GM12874 (cell line): ENCODE measurements around the gene SNX22.

ENCODE experiments used
- TF ChIP-seq, protein P1 (sequence below): IDR thresholded peaks from 2 replicates; pipeline ENCODE4 v1.5.1; 2011; ENCODE audit warnings: low read depth, mild to moderate bottlenecking, control low read depth, low read length, moderate library complexity; ENCODE audit not compliant: insufficient read depth

Gene SNX22

DNA sequence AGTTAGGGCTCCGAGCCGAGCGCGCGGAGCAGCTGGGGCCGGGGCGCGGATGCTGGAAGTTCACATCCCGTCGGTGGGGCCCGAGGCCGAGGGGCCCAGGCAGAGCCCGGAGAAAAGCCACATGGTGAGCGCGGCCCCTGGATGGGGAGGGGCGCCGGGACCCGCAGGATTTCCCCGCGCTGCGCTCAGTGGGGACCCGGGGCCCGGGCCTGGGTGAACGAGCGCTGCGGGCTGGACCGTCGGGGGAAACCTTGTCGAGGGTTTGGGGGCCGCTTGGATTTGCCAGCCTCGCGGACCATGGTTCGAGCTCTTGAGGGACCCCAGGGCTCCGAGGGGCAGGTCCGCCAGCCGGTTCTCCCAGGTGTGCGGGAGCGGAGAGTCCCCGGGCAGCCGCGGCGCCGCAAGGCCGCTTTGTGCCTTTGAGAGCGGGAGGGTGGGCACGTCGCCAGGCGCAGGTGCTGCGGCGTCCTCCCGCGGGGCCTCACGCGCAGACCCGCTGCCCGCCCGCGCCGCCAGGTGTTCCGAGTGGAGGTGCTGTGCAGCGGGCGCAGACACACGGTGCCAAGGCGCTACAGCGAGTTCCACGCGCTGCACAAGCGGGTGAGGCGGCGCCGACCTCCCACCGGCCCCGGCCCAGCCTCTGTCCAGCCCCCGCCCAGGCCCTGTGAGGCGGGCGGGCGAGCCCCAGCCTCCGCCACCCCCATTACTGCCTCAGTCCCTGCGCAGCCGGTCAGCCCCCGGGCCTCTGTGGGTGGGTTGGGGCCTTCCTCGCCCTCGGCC lies at the start of gene SNX22:
Gene SNX22 (plus strand): TSS at position 5 of the 780 bp plus-strand sequence. CDS start 45 bp downstream, at position 50.
- TF ChIP-seq, protein P1, sequence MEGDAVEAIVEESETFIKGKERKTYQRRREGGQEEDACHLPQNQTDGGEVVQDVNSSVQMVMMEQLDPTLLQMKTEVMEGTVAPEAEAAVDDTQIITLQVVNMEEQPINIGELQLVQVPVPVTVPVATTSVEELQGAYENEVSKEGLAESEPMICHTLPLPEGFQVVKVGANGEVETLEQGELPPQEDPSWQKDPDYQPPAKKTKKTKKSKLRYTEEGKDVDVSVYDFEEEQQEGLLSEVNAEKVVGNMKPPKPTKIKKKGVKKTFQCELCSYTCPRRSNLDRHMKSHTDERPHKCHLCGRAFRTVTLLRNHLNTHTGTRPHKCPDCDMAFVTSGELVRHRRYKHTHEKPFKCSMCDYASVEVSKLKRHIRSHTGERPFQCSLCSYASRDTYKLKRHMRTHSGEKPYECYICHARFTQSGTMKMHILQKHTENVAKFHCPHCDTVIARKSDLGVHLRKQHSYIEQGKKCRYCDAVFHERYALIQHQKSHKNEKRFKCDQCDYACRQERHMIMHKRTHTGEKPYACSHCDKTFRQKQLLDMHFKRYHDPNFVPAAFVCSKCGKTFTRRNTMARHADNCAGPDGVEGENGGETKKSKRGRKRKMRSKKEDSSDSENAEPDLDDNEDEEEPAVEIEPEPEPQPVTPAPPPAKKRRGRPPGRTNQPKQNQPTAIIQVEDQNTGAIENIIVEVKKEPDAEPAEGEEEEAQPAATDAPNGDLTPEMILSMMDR: no peak

DNA sequence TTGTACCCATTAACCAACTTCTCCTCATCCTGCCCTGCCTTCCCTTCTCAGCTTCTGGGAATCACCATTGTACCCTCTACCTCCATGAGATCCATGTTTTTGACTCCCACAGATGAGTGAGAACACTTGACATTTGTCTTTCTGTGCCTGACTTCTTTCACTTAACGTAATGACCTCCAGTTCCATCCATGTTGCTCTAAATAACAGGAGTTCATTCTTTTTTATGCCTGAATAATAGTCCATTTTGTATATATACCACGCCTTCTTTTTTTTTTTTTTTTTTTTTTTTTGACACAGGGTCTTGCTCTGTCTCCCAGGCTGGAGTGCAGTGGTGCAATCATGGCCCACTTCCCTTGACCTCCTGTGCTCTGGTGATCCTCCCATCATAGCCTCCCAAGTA lies 49.0 kb upstream of the SNX22 start:
- TF ChIP-seq, protein P1: no peak

DNA sequence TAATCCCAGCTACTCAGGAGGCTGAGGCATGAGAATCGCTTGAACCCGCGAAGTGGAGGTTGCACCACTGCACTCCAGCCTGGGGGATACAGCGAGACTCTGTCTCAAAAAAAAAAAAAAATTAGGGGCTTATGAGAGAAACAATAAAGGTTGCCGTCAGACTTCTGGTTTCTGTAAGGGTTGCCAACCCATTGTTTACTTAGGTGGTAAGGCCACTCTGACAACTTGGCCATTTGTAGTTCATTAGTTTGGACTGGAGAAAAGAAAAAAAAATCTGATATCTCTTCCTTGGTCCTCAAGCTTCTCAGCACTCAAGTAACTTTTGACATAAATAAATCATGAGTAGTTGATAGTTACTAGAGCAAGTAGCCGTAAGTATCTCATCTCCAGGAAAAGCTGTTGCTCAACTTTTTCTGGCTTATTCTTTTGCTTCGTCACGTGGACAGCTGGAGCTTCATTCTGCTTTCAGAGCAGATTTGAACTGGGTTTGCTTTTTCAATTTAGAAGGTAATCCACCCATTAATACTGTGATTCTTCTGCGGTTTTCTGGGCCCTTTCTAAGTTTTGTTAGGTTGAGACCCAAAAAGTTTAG lies 46.3 kb upstream of the SNX22 start:
- TF ChIP-seq, protein P1: no peak

DNA sequence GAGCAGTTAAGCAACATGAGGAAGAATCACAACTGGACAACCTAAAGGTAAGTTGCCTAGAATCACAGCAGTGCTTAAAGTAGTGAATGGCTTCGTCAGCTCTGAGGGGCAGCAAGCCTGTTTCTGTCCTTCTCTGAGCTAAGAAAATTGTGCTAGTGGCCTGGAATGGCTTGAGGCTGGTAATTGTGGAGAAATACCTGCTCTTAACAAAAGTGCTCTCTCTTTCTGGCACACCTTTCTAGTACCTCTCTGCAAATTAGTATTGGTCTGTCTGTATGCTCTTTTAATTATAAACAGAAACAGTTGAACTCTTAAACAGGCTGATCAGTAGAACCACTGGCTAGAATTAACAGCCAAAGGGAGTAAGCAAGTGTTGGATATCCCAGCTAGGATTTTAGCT lies 44.2 kb upstream of the SNX22 start:
- TF ChIP-seq, protein P1: no peak

DNA sequence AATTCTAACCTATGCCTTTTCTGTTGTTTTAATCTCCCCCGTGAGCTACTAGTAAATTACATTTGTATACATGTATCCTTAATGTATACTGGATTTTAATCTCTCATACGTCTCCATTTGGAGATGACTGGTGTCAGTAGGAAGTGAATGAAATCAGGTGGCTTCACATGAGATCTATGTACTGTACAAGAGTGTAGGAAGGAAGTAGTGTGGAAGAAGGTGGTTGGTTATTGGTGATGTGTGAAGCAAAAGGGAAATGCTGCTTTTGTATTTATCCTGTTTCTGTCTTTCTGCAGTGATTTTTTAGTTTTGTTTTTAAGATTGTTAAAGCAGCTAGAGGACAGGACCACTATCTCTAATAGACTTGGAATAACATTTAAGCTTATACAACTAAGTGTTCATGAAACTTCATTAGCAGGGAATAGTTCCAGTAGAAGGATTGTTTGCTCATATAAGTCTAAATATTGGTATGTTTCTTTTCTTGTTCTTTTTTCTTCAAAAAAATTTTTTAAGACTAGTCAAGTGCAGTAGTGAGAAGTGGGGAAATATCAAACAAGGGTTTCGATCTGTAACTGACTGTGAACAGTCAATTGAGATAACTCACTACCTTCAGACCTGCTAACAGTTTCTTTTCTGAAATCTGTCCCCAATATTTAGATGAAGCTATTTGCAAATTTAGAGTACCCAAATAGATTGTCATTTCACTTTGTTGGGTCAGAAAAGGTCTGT lies 40.4 kb upstream of the SNX22 start:
- TF ChIP-seq, protein P1: no peak

DNA sequence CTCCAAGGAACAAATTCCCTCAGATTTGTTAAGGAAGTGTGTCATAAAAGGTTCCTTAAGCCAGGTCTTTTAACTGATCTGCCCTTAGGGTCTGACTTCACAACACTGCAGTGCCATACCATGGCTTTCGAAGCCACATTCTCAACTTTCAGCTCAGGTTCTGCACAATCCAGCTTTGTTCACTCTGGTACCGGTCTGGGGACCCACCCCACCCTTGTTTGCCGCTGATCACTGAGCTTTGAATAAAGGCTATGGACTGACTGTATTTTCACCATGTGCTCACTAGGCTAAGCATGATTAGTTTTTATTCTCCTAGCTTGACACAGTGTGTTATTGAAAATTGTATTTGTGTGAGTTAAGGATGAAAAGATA lies 39.9 kb upstream of the SNX22 start:
- TF ChIP-seq, protein P1: no peak

DNA sequence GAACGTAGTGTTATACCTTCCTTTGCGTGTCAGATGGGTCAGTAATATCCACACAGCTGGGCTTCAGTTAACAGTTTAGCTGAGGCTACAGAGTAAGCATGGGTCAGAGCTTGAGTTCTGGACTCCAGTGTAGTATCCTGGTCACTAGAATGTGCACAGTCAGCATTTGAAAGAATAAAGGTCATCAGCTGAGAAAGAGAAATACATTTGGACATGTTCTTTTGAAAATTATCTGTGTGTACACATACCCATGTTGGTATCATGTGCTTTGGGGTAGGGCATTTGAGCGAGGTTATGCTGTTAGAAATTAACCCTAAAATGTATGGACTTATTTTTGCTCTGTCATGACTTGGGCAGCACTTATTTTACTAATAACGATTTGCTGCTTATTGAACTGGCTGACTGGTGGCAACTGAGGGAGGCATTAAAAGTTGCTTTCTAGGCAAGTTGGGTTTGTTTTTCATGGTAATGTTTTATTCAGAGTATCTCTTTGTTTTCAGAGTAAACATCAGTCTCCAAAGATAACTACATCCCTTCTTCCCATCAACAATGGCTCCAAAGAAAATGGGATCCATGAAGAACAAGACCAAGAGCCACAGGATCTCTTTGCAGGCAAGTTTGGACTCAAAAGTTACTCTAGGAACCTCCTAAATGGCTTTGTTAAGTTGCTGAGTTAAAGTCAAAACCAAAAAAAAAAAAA lies 39.3 kb upstream of the SNX22 start:
- TF ChIP-seq, protein P1: no peak
